ENCODE measurements around the gene ADAM8.
"Not testable (repeated sequence)": the region's sequence is repeated elsewhere in the genome, so short reads cannot be mapped to it uniquely, and the experiment has no call there.

ADAM8 gene

GRCh38 chr10:133229265-133230043, 47.2 kb downstream of the ADAM8 start:
- DNase-seq, result no peak

- DNase-seq, result no peak
Measured at GRCh38 chr10:133227256-133227655, 49.4 kb downstream of the ADAM8 start.

GRCh38 chr10:133226251-133226808, 50.3 kb downstream of the ADAM8 start:
- DNase-seq, result no peak

- DNase-seq, result no peak
Measured at GRCh38 chr10:133225707-133226191, 50.9 kb downstream of the ADAM8 start.

- DNase-seq, result no peak
Measured at GRCh38 chr10:133224756-133225372, 51.8 kb downstream of the ADAM8 start.

- DNase-seq, result no peak
Measured at GRCh38 chr10:133224076-133224475, 52.6 kb downstream of the ADAM8 start.

GRCh38 chr10:133221756-133222155, 54.9 kb downstream of the ADAM8 start:
- DNase-seq, result not testable (repeated sequence)

- no peak for DNase-seq
Measured at GRCh38 chr10:133221331-133221730, 55.3 kb downstream of the ADAM8 start.

- DNase-seq, result no peak
Measured at GRCh38 chr10:133219782-133220181, 56.9 kb downstream of the ADAM8 start.

GRCh38 chr10:133218891-133219290, 57.8 kb downstream of the ADAM8 start:
- no peak for DNase-seq

- DNase-seq, result no peak
Measured at GRCh38 chr10:133217800-133218589, 58.7 kb downstream of the ADAM8 start.

GRCh38 chr10:133216776-133217175, 59.9 kb downstream of the ADAM8 start:
- DNase-seq, result no peak

- DNase-seq, result no peak
Measured at GRCh38 chr10:133215586-133215985, 61.1 kb downstream of the ADAM8 start.

GRCh38 chr10:133214468-133215410, 61.9 kb downstream of the ADAM8 start:
- DNase-seq, result no peak

GRCh38 chr10:133213641-133214467, 62.8 kb downstream of the ADAM8 start:
- no peak for DNase-seq

- DNase-seq, result no peak
Measured at GRCh38 chr10:133212853-133213494, 63.7 kb downstream of the ADAM8 start.
